HL-60 (cell line): ENCODE results near the gene PELO.

Source experiments
- DNase-seq, 2 experiments: peaks; one replicate each; pipeline ENCODE4 v3.0.0-alpha.2; 2010 to 2020; ENCODE audit warnings: low read depth in 1 of 2, low spot score in 1 of 2
- H3K27ac ChIP-seq: fragments of 250-450 bp; sonication (Bioruptor Pico); replicated peaks from 2 replicates; pipeline ENCODE4 v1.5.1; 2020; ENCODE audit warnings: mild to moderate bottlenecking, moderate library complexity
- H3K27me3 ChIP-seq: fragments of 250-450 bp; sonication (Bioruptor Pico); 2 replicates; pipeline ENCODE4 v1.5.1; 2021; ENCODE audit warnings: mild to moderate bottlenecking, moderate library complexity; ENCODE audit not compliant: insufficient read depth, poor library complexity, severe bottlenecking
- H3K4me3 ChIP-seq: replicated peaks from 2 replicates; pipeline ENCODE4 v1.5.1; 2011; ENCODE audit warnings: mild to moderate bottlenecking, control low read depth, low read length; ENCODE audit not compliant: insufficient read depth
- CTCF ChIP-seq: IDR thresholded peaks from one replicate; pipeline ENCODE4 v1.5.1; 2011; ENCODE audit warnings: low read length, control low read depth, inconsistent platforms; ENCODE audit not compliant: insufficient read depth
- GABPA ChIP-seq: IDR thresholded peaks from 2 replicates; pipeline ENCODE4 v1.6.1; 2012; ENCODE audit warnings: low read depth
- POLR2AphosphoS5 ChIP-seq: IDR thresholded peaks from 2 replicates; pipeline ENCODE4 v1.6.1; 2012; ENCODE audit warnings: low read depth
- REST ChIP-seq: IDR thresholded peaks from 2 replicates; pipeline ENCODE4 v1.6.1; 2012; ENCODE audit warnings: low read depth; ENCODE audit not compliant: insufficient replicate concordance
- SPI1 ChIP-seq: IDR thresholded peaks from 2 replicates; pipeline ENCODE4 v1.6.1; 2012; ENCODE audit warnings: low read depth, mild to moderate bottlenecking, borderline replicate concordance

Gene PELO

GRCh38 chr5:52767217-52767743 is 20.4 kb upstream of the PELO start:
- Histone ChIP-seq H3K27me3 (no peaks in the 10 kb centered on the region), H3K4me3 (no peak overlapping the region), H3K27ac (no peak overlapping the region)
- TF ChIP-seq GABPA (no peak), POLR2AphosphoS5 (no peak), REST (no peak), SPI1 (no peak), CTCF (no peak)
- DNase-seq: no peak

GRCh38 chr5:52767766-52768480 is 19.8 kb upstream of the PELO start:
- DNase-seq: no peak
- TF ChIP-seq POLR2AphosphoS5 (no peak), SPI1 (no peak), CTCF (no peak), REST (no peak), GABPA (no peak)
- Histone ChIP-seq H3K4me3 (no peak overlapping the region), H3K27me3 (peaks cover 5% of the 10 kb centered on the region), H3K27ac (no peak overlapping the region)

GRCh38 chr5:52769061-52769460 is 18.7 kb upstream of the PELO start:
- TF ChIP-seq GABPA (no peak), CTCF (no peak), REST (no peak), POLR2AphosphoS5 (no peak), SPI1 (no peak)
- Histone ChIP-seq H3K27ac (no peak overlapping the region), H3K4me3 (no peak overlapping the region), H3K27me3 (peaks cover 11% of the 10 kb centered on the region)
- no peak for DNase-seq
